B cell (primary cell): ENCODE results near the gene C10orf53. TPM values are rescaled to one million over a fixed set of nuclear protein-coding genes. Genes with fewer than 3 reads are reported as not detected.

ENCODE experiments used
- ATAC-seq: fragments of 200-7000 bp; cut with Tn5 transposase; one replicate; pipeline ENCODE4 v1.10.0; 2021; ENCODE audit warnings: low read depth, mild to moderate bottlenecking, moderate number of reproducible peaks, moderate library complexity
- CTCF ChIA-PET: fragments of 350-600 bp; sonication (Branson Sonifier 250); formaldehyde crosslinking; loops from one replicate; lab custom pipeline; 2021; ENCODE audit warnings: antibody characterized with exemption, inconsistent platforms; lab: Charles Lee
- POLR2A ChIA-PET: fragments of 350-600 bp; sonication (Branson Sonifier 250); formaldehyde crosslinking; loops from one replicate; lab custom pipeline; 2021; ENCODE audit warnings: antibody characterized with exemption; lab: Charles Lee
- DNase-seq: peaks from one replicate; pipeline ENCODE4 v3.0.0; 2013
- H2AFZ ChIP-seq: 2 replicates; pipeline ENCODE4 v1.6.1; 2012; ENCODE audit warnings: mild to moderate bottlenecking, low read depth, low read length; ENCODE audit not compliant: insufficient read depth, poor library complexity, severe bottlenecking
- H3K27ac ChIP-seq, 2 donors: 1 replicate in 1 of 2; 2 replicates in 1 of 2; pipeline ENCODE4 v1.5.1; 2012 to 2013; ENCODE audit warnings: low read length in 2 of 2, mild to moderate bottlenecking in 2 of 2, moderate library complexity in 1 of 2
- H3K27me3 ChIP-seq, 4 experiments: fragments of 200-600 bp in 1 of 4; sonication (generic) in 1 of 4; replicated peaks in 1 of 4; 1 replicate in 2 of 4; 2 replicates in 2 of 4; pipeline versions ENCODE4 v1.6.1 to v1.7.0; 2013 to 2016; ENCODE audit warnings: low read length in 3 of 4, mild to moderate bottlenecking in 2 of 4, mixed read lengths in 1 of 4, moderate library complexity in 1 of 4; ENCODE audit not compliant: insufficient read depth in 4 of 4, control insufficient read depth in 3 of 4; ENCODE audit errors: control extremely low read depth in 1 of 4
- H3K36me3 ChIP-seq, 2 experiments: replicated peaks in 1 of 2; 1 replicate in 1 of 2; 2 replicates in 1 of 2; pipeline versions ENCODE4 v1.6.1 to v1.7.1; 2013; ENCODE audit warnings: low read length in 1 of 2; ENCODE audit not compliant: insufficient read depth in 2 of 2, control insufficient read depth in 1 of 2; ENCODE audit errors: control extremely low read depth in 1 of 2, extremely low read depth in 1 of 2
- H3K4me1 ChIP-seq, 2 donors: fragments of 200-600 bp in 1 of 2; sonication (generic) in 1 of 2; 1 replicate in 1 of 2; 2 replicates in 1 of 2; pipeline versions ENCODE4 v1.5.1 to v1.6.1; 2013 to 2017; ENCODE audit warnings: low read length in 2 of 2; ENCODE audit not compliant: control insufficient read depth in 2 of 2, insufficient read depth in 2 of 2
- H3K4me2 ChIP-seq: replicated peaks from 2 replicates; pipeline ENCODE3; 2012; ENCODE audit warnings: mild to moderate bottlenecking, low read depth, low read length; ENCODE audit not compliant: poor library complexity, severe bottlenecking
- H3K4me3 ChIP-seq, 5 experiments: fragments of 200-600 bp in 1 of 5; sonication (generic) in 1 of 5; 1 replicate in 3 of 5; 2 replicates in 2 of 5; pipeline versions ENCODE4 v1.5.1 to v1.7.0; 2011 to 2016; ENCODE audit warnings: low read length in 4 of 5, mild to moderate bottlenecking in 4 of 5, low read depth in 2 of 5, control low read depth in 1 of 5, moderate library complexity in 1 of 5; ENCODE audit not compliant: insufficient read depth in 1 of 5; ENCODE audit errors: control extremely low read depth in 1 of 5, extremely low read depth in 1 of 5
- H3K79me2 ChIP-seq: fragments of 200-600 bp; sonication (generic); one replicate; pipeline ENCODE4 v1.6.0; 2016; ENCODE audit warnings: low read length; ENCODE audit not compliant: control insufficient read depth, insufficient read depth
- H3K9ac ChIP-seq: fragments of 200-600 bp; sonication (generic); 2 replicates; pipeline ENCODE4 v1.6.1; 2017; ENCODE audit warnings: mild to moderate bottlenecking, low read length, moderate library complexity
- H3K9me3 ChIP-seq, 3 donors: one replicate each; pipeline versions ENCODE4 v1.6.1 to v1.7.1; 2013; ENCODE audit warnings: low read length in 2 of 3; ENCODE audit not compliant: control insufficient read depth in 2 of 3, insufficient read depth in 1 of 3; ENCODE audit errors: control extremely low read depth in 1 of 3
- H4K20me1 ChIP-seq: 2 replicates; pipeline ENCODE4 v1.6.0; 2012; ENCODE audit warnings: mild to moderate bottlenecking, low read length; ENCODE audit not compliant: insufficient read depth, control insufficient read depth, poor library complexity, severe bottlenecking
- H3K27ac Mint-ChIP-seq: one replicate; pipeline ENCODE4 v1.8.0; 2021; ENCODE audit warnings: mixed read lengths
- H3K27me3 Mint-ChIP-seq: one replicate; pipeline ENCODE4 v1.8.0; 2021; ENCODE audit warnings: mixed read lengths
- H3K4me1 Mint-ChIP-seq: one replicate; pipeline ENCODE4 v1.8.0; 2021; ENCODE audit warnings: mixed read lengths
- H3K4me3 Mint-ChIP-seq: one replicate; pipeline ENCODE4 v1.8.0; 2021; ENCODE audit warnings: mixed read lengths
- H3K9me3 Mint-ChIP-seq: one replicate; pipeline ENCODE4 v1.8.0; 2022; ENCODE audit warnings: mixed read lengths; ENCODE audit not compliant: insufficient read depth
- EZH2 ChIP-seq: IDR thresholded peaks from 2 replicates; pipeline ENCODE4 v1.6.1; 2012; ENCODE audit warnings: borderline replicate concordance, low read depth, mild to moderate bottlenecking, moderate library complexity, low read length; ENCODE audit not compliant: insufficient read depth, poor library complexity, severe bottlenecking
- WGBS: methylation state at CpG from one replicate; pipeline ENCODE4 v1.1.5; 2013; ENCODE audit warnings: missing lambda C conversion rate; ENCODE audit not compliant: insufficient coverage; 5-methylcytosine and 5-hydroxymethylcytosine counted together
- intact Hi-C: fragments of 100-400 bp; cut with micrococcal nuclease; formaldehyde crosslinking; loops from one replicate; pipeline ENCODE4 v1.10.0; 2022
- polyA plus RNA-seq: library from polyadenylated mRNA; depleted of rRNA; stranded (reverse); fragments of >200 nt; gene quantifications from 2 replicates; pipeline ENCODE4 v1.2.3, GENCODE V29; 2012
- total RNA-seq, 2 donors: library from RNA; stranded (reverse); fragments of 120-200 nt in 1 of 2; gene quantifications; 1 replicate in 1 of 2; 2 replicates in 1 of 2; pipeline versions ENCODE4 v1.2.3 to v1.2.4, GENCODE V29; 2013 to 2022
- TF ChIP-seq, protein P1 (sequence below): fragments of 200-600 bp; IDR thresholded peaks from one replicate; pipeline ENCODE4 v1.8.0; 2022; ENCODE audit warnings: antibody characterized with exemption, mild to moderate bottlenecking

Gene C10orf53
- total and polyA plus RNA-seq, 2 donors (not counting 1 experiment from before 2014, with no cell fraction given): not detected

DNA sequence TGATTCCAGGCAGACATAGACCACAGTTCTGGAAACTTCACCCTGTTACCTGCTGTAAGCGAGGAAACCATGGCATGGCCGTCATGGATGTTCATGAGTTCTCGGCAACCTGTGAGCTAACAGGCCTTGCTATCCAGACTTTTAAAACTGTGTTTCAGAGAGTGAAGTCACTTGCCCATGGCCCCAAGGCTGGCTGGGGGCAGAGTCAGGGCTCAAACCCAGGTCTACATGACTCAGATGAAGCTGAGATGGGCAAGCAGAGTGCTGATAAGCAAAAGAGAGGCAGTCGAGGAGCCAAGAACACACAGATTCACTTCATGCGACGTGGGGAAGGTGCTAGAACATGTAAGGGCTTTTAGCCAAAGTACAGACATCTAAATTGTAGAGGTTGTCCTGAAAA is 31.5 kb downstream of the C10orf53 start:
- Histone ChIP-seq H2AFZ (no peak overlapping the region), H3K4me2 (no peak overlapping the region), H3K79me2 (no peaks in the 10 kb centered on the region), H3K4me1 (no peaks in the 10 kb centered on the region), H3K27me3 (peaks cover 0 to 4% (median 0%) of the 10 kb centered on the region in 4 experiments), H3K4me3 (no peak overlapping the region), H3K36me3 (no peaks in the 10 kb centered on the region), H4K20me1 (no peaks in the 10 kb centered on the region), H3K9ac (no peak overlapping the region), H3K27ac (no peak overlapping the region), H3K9me3 (no peaks in the 10 kb centered on the region)
- H3K27me3 Mint-ChIP-seq: peaks cover 15% of the 10 kb centered on the region
- no peaks in the 10 kb centered on the region for H3K4me1 Mint-ChIP-seq
- intact Hi-C loops: no loop called here
- POLR2A ChIA-PET: no interaction called here
- WGBS: 96% methylated on average over 6 of the region's 6 CpGs
- no peak for DNase-seq
- no peak overlapping the region for H3K27ac Mint-ChIP-seq
- no peak overlapping the region for H3K4me3 Mint-ChIP-seq
- ATAC-seq: no peak
- CTCF ChIA-PET: no interaction called here
- no peaks in the 10 kb centered on the region for H3K9me3 Mint-ChIP-seq
- no peak for TF ChIP-seq EZH2
- TF ChIP-seq, protein P1, sequence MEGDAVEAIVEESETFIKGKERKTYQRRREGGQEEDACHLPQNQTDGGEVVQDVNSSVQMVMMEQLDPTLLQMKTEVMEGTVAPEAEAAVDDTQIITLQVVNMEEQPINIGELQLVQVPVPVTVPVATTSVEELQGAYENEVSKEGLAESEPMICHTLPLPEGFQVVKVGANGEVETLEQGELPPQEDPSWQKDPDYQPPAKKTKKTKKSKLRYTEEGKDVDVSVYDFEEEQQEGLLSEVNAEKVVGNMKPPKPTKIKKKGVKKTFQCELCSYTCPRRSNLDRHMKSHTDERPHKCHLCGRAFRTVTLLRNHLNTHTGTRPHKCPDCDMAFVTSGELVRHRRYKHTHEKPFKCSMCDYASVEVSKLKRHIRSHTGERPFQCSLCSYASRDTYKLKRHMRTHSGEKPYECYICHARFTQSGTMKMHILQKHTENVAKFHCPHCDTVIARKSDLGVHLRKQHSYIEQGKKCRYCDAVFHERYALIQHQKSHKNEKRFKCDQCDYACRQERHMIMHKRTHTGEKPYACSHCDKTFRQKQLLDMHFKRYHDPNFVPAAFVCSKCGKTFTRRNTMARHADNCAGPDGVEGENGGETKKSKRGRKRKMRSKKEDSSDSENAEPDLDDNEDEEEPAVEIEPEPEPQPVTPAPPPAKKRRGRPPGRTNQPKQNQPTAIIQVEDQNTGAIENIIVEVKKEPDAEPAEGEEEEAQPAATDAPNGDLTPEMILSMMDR: no peak

DNA sequence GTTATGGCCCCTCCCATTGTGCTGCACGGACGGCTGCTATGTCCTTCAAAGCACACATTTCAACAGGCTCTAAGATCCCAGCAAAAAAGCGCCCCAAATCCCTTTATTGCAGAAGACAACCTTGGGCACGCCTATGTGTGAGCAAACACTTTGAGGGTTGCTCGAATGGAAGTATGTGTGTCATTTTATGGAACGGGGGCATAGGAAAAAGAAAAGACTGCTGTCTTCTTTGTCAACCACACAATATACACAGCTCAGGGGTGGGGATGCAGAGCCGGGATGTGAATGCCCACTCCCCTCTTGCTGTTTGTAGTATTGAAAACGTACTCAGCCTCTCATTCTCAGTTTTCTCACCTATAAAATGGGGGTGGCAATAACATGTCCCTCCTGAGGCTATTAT is 32.0 kb downstream of the C10orf53 start:
- Histone ChIP-seq H3K79me2 (no peaks in the 10 kb centered on the region), H3K27me3 (peaks cover 0 to 4% (median 0%) of the 10 kb centered on the region in 4 experiments), H3K36me3 (no peaks in the 10 kb centered on the region), H3K4me3 (no peak overlapping the region), H3K9me3 (no peaks in the 10 kb centered on the region), H3K4me1 (no peaks in the 10 kb centered on the region), H4K20me1 (no peaks in the 10 kb centered on the region), H2AFZ (no peak overlapping the region), H3K27ac (no peak overlapping the region), H3K9ac (no peak overlapping the region), H3K4me2 (no peak overlapping the region)
- Mint-ChIP-seq H3K4me1 (no peaks in the 10 kb centered on the region), H3K27ac (no peak overlapping the region), H3K4me3 (no peak overlapping the region), H3K9me3 (no peaks in the 10 kb centered on the region), H3K27me3 (peaks cover 15% of the 10 kb centered on the region)
- ChIA-PET CTCF (no interaction called here), POLR2A (no interaction called here)
- intact Hi-C loops: no loop called here
- no CpG with 5 or more reads among the region's 8 CpGs for WGBS
- ATAC-seq: no peak
- TF ChIP-seq, protein P1: no peak
- TF ChIP-seq EZH2: no peak
- no peak for DNase-seq
